ENCODE measurements around the gene ARHGEF16.

Gene ARHGEF16

DNA sequence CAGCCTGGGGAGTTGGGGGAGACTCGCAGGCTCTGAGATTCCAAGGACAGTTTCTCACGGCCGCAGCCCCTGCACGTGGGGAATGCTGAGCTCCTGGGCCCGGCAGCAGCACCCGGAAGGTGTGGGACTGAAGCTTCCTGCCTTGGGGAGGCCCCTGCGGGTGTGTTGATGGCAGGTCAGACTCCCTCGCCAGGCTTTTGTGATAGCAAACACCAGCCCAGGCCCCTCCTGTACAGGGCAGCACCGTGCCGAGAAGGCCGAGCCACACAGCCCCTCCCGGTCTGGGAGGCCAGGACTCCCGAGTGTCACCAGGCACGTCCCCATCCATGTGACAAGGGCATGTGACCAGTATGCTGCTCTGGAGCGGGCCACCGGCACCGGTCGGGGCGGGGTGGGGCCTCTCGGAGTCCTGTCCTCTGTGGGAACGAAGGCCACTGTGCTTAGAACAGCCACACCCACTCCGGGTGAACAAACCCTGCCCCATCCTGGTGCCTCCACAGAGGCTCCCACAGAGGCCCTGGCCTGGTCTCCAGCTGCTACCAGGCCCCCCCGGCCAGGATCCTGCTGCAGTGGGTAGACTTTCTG lies 31.1 kb upstream of the ARHGEF16 start:
- no peak for DNase-seq

GRCh38 chr1:3423896-3424611 lies 30.4 kb upstream of the ARHGEF16 start:
- DNase-seq: no peak

- no peak for DNase-seq
These were observed 28.8 kb upstream of the ARHGEF16 start for GRCh38 chr1:3425486-3426215.

DNA sequence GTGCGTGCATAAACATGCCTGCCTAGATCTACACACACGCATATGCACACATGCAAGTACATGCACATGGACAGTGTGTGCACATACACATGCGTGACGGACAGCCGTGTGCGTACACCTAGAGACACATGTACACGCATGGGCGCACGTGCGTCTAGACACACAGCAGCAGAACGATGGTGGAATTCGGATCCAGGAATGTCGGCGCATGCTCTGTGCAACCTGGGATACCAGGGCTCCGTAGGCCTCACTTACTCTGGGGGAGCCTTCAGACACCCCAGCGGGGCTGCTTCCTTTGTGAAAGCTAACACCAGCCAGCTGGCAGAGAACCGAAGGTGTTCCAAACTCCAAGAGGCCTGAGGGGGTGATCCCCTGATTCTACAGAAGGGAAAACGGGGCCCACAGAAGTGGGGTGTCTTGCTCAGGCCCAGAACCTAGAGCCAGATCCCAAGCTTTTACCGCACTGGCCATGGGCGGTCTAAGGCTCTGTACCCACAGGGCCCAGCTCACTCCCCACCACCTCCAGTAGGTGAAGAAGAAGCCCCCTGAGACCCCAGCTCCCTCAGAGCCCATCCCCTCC lies 27.4 kb upstream of the ARHGEF16 start:
- no peak for DNase-seq

- no peak for DNase-seq
These were observed 26.5 kb upstream of the ARHGEF16 start for GRCh38 chr1:3427711-3428704.

GRCh38 chr1:3428899-3429298 lies 25.6 kb upstream of the ARHGEF16 start:
- no peak for DNase-seq

- no peak for DNase-seq
These were observed 25.1 kb upstream of the ARHGEF16 start for GRCh38 chr1:3429320-3429719.

- DNase-seq: no peak
These were observed 24.7 kb upstream of the ARHGEF16 start for GRCh38 chr1:3429766-3430165.

GRCh38 chr1:3430406-3430805 lies 24.1 kb upstream of the ARHGEF16 start:
- no peak for DNase-seq

GRCh38 chr1:3430820-3431219 lies 23.6 kb upstream of the ARHGEF16 start:
- no peak for DNase-seq

- DNase-seq: no peak
These were observed 23.2 kb upstream of the ARHGEF16 start for GRCh38 chr1:3431266-3431665.

GRCh38 chr1:3431686-3432085 lies 22.8 kb upstream of the ARHGEF16 start:
- DNase-seq: no peak

DNA sequence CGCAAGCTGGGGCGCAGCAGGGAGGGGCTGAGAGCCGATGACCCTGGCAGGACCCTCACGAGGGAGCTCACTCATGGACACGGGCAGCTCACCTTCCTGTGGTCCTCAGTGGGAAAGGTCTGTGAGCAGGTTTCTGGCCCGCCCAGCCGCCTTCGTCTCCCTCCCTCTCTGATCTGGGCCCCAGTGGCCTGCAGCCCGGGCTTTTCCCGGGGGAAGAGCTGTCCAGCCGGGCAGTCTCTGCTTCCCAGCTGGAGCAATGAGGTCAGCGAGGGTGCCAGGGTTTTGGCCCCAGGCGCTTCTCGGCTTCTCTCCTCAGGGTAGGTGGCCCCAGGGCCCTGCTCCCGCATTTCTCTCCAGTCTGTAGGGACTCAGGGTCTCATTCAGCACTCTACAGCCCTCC lies 22.2 kb upstream of the ARHGEF16 start:
- DNase-seq: no peak

DNA sequence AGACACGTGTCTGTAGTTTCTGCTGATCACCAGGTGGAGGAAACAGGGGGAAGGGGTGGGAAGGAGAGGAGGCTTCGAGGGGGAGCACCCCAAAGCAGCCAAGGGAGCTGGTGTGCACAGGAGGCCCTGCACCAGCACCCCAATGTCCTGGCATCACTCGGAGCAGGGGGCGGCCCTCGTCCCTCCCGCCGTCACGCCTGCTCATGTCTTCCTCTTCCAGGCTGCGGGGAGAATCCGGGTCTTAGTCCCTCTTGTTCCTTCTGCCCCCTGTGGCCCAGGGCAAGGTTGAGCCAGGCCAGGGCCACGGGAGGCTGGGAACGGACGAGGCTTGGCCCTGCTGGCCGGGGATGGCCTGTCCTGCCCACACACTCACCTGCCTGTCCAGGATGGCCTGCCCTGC lies 21.4 kb upstream of the ARHGEF16 start:
- DNase-seq: no peak

DNA sequence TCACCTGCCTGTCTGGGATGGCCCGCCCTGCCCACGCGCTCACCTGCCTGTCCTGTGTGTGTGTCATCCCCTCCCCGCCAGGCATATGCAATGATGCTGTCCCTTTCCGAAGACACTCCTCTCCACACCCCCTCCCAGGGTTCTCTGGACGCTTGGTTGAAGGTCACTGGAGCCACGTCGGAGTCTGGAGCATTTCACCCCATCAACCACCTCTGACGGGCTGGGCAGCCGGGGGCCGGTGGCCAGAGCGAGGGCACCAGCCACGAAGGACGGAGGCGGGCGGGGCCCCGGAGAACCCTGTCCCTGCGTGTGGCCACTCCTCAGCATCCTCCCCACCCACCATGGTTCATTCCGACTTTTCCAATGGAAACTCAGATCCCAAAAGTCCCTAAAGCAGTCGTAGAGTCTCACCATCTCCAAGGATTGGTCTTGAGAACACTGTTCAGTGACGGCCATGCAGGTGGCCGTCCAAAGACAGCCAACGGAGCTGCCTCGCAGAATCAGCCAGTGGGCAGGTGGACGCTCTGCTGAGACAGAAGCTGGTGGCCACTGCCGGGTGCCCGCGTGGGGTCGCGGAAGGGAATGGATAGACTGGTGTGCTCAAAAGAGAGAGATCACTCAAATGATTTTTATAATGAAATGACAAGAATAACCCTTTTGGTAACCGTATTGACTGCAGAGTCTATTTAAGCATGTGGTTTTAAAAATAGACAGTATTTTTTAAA lies 20.7 kb upstream of the ARHGEF16 start:
- DNase-seq: no peak

DNA sequence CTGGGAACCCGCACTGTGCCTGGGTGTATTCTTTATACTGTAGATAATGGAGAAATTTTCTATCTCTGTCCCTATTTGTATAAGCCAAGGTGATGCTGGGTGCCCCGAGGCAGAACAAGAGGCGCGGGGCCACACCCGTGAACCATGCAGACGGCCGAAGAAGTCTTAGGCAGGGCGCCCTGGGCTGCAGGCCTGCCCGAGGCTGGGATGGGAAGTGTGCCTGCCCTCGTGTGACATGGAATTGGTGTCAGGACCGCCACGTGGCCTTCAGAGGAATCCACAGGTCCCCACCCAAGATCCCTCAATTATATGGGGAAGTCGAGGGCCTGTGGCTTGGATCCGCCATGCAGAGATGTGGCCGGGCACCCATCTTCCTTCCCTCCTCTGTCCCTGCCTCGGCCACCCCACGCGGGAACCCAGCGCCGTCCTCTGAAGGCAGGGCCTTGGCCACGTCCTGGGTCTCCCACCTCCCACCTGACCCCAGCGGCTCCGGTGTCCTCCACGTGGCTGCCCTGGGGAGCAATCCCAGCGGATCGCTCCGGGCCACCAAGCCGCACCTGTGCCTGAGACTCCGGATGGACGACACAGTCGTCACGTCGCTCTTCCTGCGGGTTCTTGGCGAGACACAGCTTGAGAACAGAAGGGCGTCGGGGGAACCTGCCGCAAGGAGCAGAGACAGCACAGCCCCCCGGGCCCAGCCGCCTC lies 19.9 kb upstream of the ARHGEF16 start:
- no peak for DNase-seq

- no peak for DNase-seq
These were observed 18.8 kb upstream of the ARHGEF16 start for GRCh38 chr1:3435666-3436065.

GRCh38 chr1:3436451-3436850 lies 18.0 kb upstream of the ARHGEF16 start:
- DNase-seq: no peak

- DNase-seq: no peak
These were observed 17.6 kb upstream of the ARHGEF16 start for GRCh38 chr1:3436901-3437300.

- no peak for DNase-seq
These were observed 15.7 kb upstream of the ARHGEF16 start for GRCh38 chr1:3438661-3439180.

All from activated CD4-positive, alpha-beta T cell treated with anti-CD3 and anti-CD28 coated beads, Interleukin-2, amount 50 U/mL, for 16 hours (primary cell).